SK-N-SH (cell line): ENCODE data around the gene GPC5. TPM values are rescaled to one million over a fixed set of nuclear protein-coding genes. Genes with fewer than 3 reads are reported as not detected.

Experiments
- CTCF ChIA-PET: fragments of 300-600, 350-600 bp; formaldehyde crosslinking; extraction: SDS; loops from one replicate; lab custom pipeline; 2021; lab: Yijun Ruan, JAX
- POLR2A ChIA-PET: fragments of 350-600 bp; sonication (Branson Sonifier 250); formaldehyde crosslinking; extraction: SDS; loops from one replicate; lab custom pipeline; 2020; ENCODE audit warnings: antibody characterized with exemption, inconsistent platforms; lab: Yijun Ruan, JAX
- DNase-seq: peaks from one replicate; pipeline ENCODE4 v3.0.0; 2012
- H2AFZ ChIP-seq: fragments of 200-600 bp; sonication (generic); 2 replicates; pipeline ENCODE4 v1.8.1; 2016; ENCODE audit warnings: antibody characterized with exemption, mild to moderate bottlenecking, low read depth
- H3F3A ChIP-seq: fragments of 200-600 bp; sonication (generic); replicated peaks from 2 replicates; pipeline ENCODE3; 2016; ENCODE audit warnings: antibody characterized with exemption, mild to moderate bottlenecking; ENCODE audit not compliant: insufficient read depth
- H3K27ac ChIP-seq, 2 experiments: fragments of 200-500 bp in 1 of 2; fragments of 200-600 bp in 1 of 2; sonication (Bioruptor generic) in 1 of 2; sonication (generic), shearing (Covaris generic) in 1 of 2; 2 replicates each; pipeline versions ENCODE4 v1.5.1 to v1.6.1; 2014 to 2016; ENCODE audit warnings: low read depth in 2 of 2, inconsistent platforms in 1 of 2, low read length in 1 of 2, mild to moderate bottlenecking in 1 of 2, mixed read lengths in 1 of 2
- H3K27me3 ChIP-seq: fragments of 200-600 bp; sonication (generic), shearing (Covaris generic); 2 replicates; pipeline ENCODE4 v1.6.1; 2016; ENCODE audit warnings: mixed run types; ENCODE audit not compliant: insufficient read depth
- H3K36me3 ChIP-seq, 2 experiments: fragments of 200-500 bp in 1 of 2; fragments of 200-600 bp in 1 of 2; sonication (Bioruptor generic) in 1 of 2; sonication (generic) in 1 of 2; replicated peaks in 1 of 2; 2 replicates each; pipeline versions ENCODE3 to v1.5.1; 2014 to 2016; ENCODE audit warnings: low read length in 1 of 2, mild to moderate bottlenecking in 1 of 2; ENCODE audit not compliant: insufficient read depth in 2 of 2, control insufficient read depth in 1 of 2
- H3K4me1 ChIP-seq, 2 experiments: fragments of 200-500 bp in 1 of 2; fragments of 200-600 bp in 1 of 2; sonication (Bioruptor generic) in 1 of 2; sonication (generic), shearing (Covaris generic) in 1 of 2; 2 replicates each; pipeline versions ENCODE4 v1.5.1 to v1.6.1; 2014 to 2016; ENCODE audit warnings: low read depth in 1 of 2, low read length in 1 of 2, mixed run types in 1 of 2; ENCODE audit not compliant: insufficient read depth in 2 of 2, control insufficient read depth in 1 of 2
- H3K4me2 ChIP-seq: fragments of 200-600 bp; sonication (generic), shearing (Covaris generic); 2 replicates; pipeline ENCODE4 v1.6.1; 2017; ENCODE audit warnings: mixed run types
- H3K4me3 ChIP-seq, 2 experiments: fragments of 200-500 bp in 1 of 2; fragments of 200-600 bp in 1 of 2; sonication (Bioruptor generic) in 1 of 2; sonication (generic), shearing (Covaris generic) in 1 of 2; 2 replicates each; pipeline versions ENCODE4 v1.5.1 to v1.8.1; 2014 to 2016; ENCODE audit warnings: low read depth in 2 of 2, inconsistent platforms in 1 of 2, low read length in 1 of 2, mild to moderate bottlenecking in 1 of 2, mixed read lengths in 1 of 2, moderate library complexity in 1 of 2
- H3K79me2 ChIP-seq: fragments of 200-600 bp; sonication (generic); 2 replicates; pipeline ENCODE4 v1.8.1; 2017; ENCODE audit warnings: mild to moderate bottlenecking; ENCODE audit not compliant: insufficient read depth
- H3K9ac ChIP-seq: fragments of 200-600 bp; sonication (generic); 2 replicates; pipeline ENCODE4 v1.6.1; 2017; ENCODE audit warnings: mixed run types
- H3K9me2 ChIP-seq: fragments of 200-600 bp; sonication (generic); 2 replicates; pipeline ENCODE4 v1.6.1; 2017; ENCODE audit warnings: mixed run types
- H3K9me3 ChIP-seq: fragments of 200-600 bp; sonication (generic); 2 replicates; pipeline ENCODE4 v1.6.1; 2017; ENCODE audit warnings: mixed run types, mild to moderate bottlenecking, moderate library complexity
- H4K20me1 ChIP-seq: fragments of 200-600 bp; sonication (generic); 2 replicates; pipeline ENCODE4 v1.6.1; 2017; ENCODE audit warnings: mild to moderate bottlenecking, mixed run types; ENCODE audit not compliant: insufficient read depth
- CHD2 ChIP-seq: fragments of 150-350 bp; IDR thresholded peaks from 2 replicates; pipeline ENCODE4 v1.6.1; 2018; ENCODE audit warnings: low read length; ENCODE audit not compliant: partially characterized antibody
- CTCF ChIP-seq: fragments of 200-600 bp; sonication (generic); IDR thresholded peaks from 2 replicates; pipeline ENCODE4 v1.6.1; 2017; ENCODE audit warnings: antibody characterized with exemption, mild to moderate bottlenecking, moderate library complexity
- ELF1 ChIP-seq: IDR thresholded peaks from 2 replicates; pipeline ENCODE4 v1.4.0; 2012
- EP300 ChIP-seq, 2 experiments: IDR thresholded peaks; 2 replicates each; pipeline versions ENCODE4 v1.4.0 to v1.6.1; 2012; ENCODE audit warnings: borderline replicate concordance in 1 of 2, low read depth in 1 of 2, low read length in 1 of 2
- EZH2phosphoT487 ChIP-seq: fragments of 200-600 bp; sonication (generic); IDR thresholded peaks from 2 replicates; pipeline ENCODE4 v1.6.1; 2017; ENCODE audit warnings: low read depth, mixed run types, mild to moderate bottlenecking, antibody characterized with exemption, moderate library complexity, borderline replicate concordance
- FOXM1 ChIP-seq: IDR thresholded peaks from 2 replicates; pipeline ENCODE4 v1.4.0; 2012; ENCODE audit warnings: low read depth, mild to moderate bottlenecking
- GATA2 ChIP-seq: sonication (generic); formaldehyde crosslinking; IDR thresholded peaks from 2 replicates; pipeline ENCODE4 v1.5.0; 2020; ENCODE audit warnings: mild to moderate bottlenecking, missing genetic modification reagents
- JUND ChIP-seq: IDR thresholded peaks from 2 replicates; pipeline ENCODE4 v1.4.0; 2012
- MEF2A ChIP-seq: IDR thresholded peaks from 2 replicates; pipeline ENCODE4 v1.4.0; 2012; ENCODE audit warnings: low read depth, borderline replicate concordance
- NFIC ChIP-seq: IDR thresholded peaks from 2 replicates; pipeline ENCODE4 v1.4.0; 2012; ENCODE audit warnings: borderline replicate concordance
- POLR2AphosphoS5 ChIP-seq: IDR thresholded peaks from 2 replicates; pipeline ENCODE4 v1.6.1; 2012; ENCODE audit warnings: low read depth, low read length
- TCF12 ChIP-seq: IDR thresholded peaks from 2 replicates; pipeline ENCODE4 v1.4.0; 2012
- TEAD4 ChIP-seq: IDR thresholded peaks from 2 replicates; pipeline ENCODE4 v1.4.0; 2012; ENCODE audit warnings: mild to moderate bottlenecking, borderline replicate concordance; ENCODE audit not compliant: insufficient read depth
- USF1 ChIP-seq: IDR thresholded peaks from 2 replicates; pipeline ENCODE4 v1.4.0; 2012; ENCODE audit warnings: low read depth, borderline replicate concordance
- WGBS: methylation state at CpG from one replicate; pipeline ENCODE4 v1.1.6; 2017; ENCODE audit warnings: low lambda C conversion rate; 5-methylcytosine and 5-hydroxymethylcytosine counted together
- polyA plus RNA-seq, 3 experiments: library from polyadenylated mRNA; depleted of rRNA; stranded (reverse); fragments of >200 nt; gene quantifications; 2 replicates each; pipeline ENCODE4 v1.2.3, GENCODE V29; 2012
- TF ChIP-seq, protein P1 (sequence below): IDR thresholded peaks from 2 replicates; pipeline ENCODE4 v1.4.0; 2012; ENCODE audit warnings: low read depth, borderline replicate concordance
- TF ChIP-seq, protein P2 (sequence below): IDR thresholded peaks from 2 replicates; pipeline ENCODE4; 2012
- TF ChIP-seq, protein P3 (sequence below): fragments of 150-350 bp; IDR thresholded peaks from 2 replicates; pipeline ENCODE4 v1.6.1; 2016; ENCODE audit warnings: mild to moderate bottlenecking, low read depth, low read length

Gene GPC5
- polyA plus RNA-seq, 1 of the 3 experiments (the other 2 are of a cell fraction), result 0.03 TPM

DNA sequence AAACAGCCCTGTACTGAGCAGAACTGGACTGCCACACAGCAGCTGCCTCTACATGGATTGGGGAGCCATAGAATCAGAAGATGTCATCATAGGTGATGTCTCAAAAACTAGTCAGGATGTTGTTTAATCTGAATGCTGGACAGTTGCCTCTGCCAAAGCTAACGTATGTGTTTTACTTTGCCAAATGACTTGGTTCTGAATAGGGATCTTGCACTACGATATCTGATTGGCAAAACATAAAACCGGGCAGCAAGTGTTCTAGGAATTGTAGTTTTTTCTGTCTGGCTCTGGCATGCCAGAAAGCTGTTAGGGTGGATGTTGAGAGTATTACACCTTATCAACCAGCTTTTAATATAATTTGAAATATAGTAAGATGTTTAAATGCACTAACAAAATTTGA lies 645.9 kb downstream of the GPC5 start:
- no peak overlapping the region for H3K4me2 ChIP-seq
- TF ChIP-seq EZH2phosphoT487 (no peak), TCF12 (no peak), JUND (no peak), MEF2A (no peak), EP300 (IDR thresholded peaks at IDR 0.05; ENCODE audit: borderline replicate concordance in 1 of 2, low read depth in 1 of 2, low read length in 1 of 2) (no peak), GATA2 (CRISPR knock-in tag) (no peak), NFIC (no peak), CHD2 (no peak), FOXM1 (no peak), POLR2AphosphoS5 (no peak)
- TF ChIP-seq, protein P1, sequence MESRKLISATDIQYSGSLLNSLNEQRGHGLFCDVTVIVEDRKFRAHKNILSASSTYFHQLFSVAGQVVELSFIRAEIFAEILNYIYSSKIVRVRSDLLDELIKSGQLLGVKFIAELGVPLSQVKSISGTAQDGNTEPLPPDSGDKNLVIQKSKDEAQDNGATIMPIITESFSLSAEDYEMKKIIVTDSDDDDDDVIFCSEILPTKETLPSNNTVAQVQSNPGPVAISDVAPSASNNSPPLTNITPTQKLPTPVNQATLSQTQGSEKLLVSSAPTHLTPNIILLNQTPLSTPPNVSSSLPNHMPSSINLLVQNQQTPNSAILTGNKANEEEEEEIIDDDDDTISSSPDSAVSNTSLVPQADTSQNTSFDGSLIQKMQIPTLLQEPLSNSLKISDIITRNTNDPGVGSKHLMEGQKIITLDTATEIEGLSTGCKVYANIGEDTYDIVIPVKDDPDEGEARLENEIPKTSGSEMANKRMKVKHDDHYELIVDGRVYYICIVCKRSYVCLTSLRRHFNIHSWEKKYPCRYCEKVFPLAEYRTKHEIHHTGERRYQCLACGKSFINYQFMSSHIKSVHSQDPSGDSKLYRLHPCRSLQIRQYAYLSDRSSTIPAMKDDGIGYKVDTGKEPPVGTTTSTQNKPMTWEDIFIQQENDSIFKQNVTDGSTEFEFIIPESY, result no peak
- TF ChIP-seq, protein P2, sequence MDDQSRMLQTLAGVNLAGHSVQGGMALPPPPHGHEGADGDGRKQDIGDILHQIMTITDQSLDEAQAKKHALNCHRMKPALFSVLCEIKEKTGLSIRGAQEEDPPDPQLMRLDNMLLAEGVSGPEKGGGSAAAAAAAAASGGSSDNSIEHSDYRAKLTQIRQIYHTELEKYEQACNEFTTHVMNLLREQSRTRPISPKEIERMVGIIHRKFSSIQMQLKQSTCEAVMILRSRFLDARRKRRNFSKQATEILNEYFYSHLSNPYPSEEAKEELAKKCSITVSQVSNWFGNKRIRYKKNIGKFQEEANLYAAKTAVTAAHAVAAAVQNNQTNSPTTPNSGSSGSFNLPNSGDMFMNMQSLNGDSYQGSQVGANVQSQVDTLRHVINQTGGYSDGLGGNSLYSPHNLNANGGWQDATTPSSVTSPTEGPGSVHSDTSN, result no peak
- TF ChIP-seq, protein P3, sequence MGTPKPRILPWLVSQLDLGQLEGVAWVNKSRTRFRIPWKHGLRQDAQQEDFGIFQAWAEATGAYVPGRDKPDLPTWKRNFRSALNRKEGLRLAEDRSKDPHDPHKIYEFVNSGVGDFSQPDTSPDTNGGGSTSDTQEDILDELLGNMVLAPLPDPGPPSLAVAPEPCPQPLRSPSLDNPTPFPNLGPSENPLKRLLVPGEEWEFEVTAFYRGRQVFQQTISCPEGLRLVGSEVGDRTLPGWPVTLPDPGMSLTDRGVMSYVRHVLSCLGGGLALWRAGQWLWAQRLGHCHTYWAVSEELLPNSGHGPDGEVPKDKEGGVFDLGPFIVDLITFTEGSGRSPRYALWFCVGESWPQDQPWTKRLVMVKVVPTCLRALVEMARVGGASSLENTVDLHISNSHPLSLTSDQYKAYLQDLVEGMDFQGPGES, result no peak
- no peaks in the 10 kb centered on the region for H3K79me2 ChIP-seq
- CTCF ChIA-PET, result interaction anchor here (1.2 to 1.6 kb wide), 2 partner anchors 30 to 98 kb away, joined by 3 to 6 read pairs; no protein-coding TSS in a partner anchor
- no peaks in the 10 kb centered on the region; a peak in 1 of 4 replicates for H3K4me1 ChIP-seq
- no peak overlapping the region for H3K4me3 ChIP-seq
- H3K27me3 ChIP-seq, result no peaks in the 10 kb centered on the region
- no peaks in the 10 kb centered on the region for H3K9me2 ChIP-seq
- 27% methylated on average over 3 of the region's 3 CpGs for WGBS
- H3K9me3 ChIP-seq, result no peaks in the 10 kb centered on the region
- no peaks in the 10 kb centered on the region for H4K20me1 ChIP-seq
- no peaks in the 10 kb centered on the region for H3F3A ChIP-seq
- H3K36me3 ChIP-seq, result no peaks in the 10 kb centered on the region
- H2AFZ ChIP-seq, result no peak overlapping the region
- POLR2A ChIA-PET, result no interaction called here
- H3K9ac ChIP-seq, result no peak overlapping the region
- peak; percentile 6 for DNase-seq
- H3K27ac ChIP-seq, result no peak overlapping the region

DNA sequence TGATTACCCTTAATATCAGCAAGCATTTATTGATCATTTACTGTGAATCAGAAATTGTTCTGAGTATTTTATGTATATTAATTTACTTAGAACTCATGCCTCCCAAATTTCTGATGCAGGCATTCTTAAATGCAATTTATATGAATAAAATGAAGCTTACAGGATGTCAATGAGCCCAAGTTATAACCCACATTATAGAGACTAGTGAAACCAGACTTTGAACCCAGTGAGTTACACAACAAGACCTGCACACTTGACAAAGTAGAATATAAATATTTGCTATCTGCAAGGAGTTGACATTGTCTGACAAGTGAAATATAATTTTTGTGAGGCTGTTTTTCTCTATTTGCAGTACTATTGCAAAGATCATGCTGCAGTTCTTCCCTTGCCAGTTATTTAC lies 656.0 kb downstream of the GPC5 start:
- Histone ChIP-seq H2AFZ (no peak overlapping the region), H3K27ac (no peak overlapping the region), H3F3A (no peaks in the 10 kb centered on the region), H3K27me3 (no peaks in the 10 kb centered on the region), H3K9me2 (no peaks in the 10 kb centered on the region), H3K9me3 (no peaks in the 10 kb centered on the region), H3K36me3 (no peaks in the 10 kb centered on the region), H4K20me1 (no peaks in the 10 kb centered on the region), H3K4me3 (no peak overlapping the region), H3K4me1 (no peaks in the 10 kb centered on the region), H3K79me2 (no peaks in the 10 kb centered on the region), H3K9ac (no peak overlapping the region), H3K4me2 (no peak overlapping the region)
- no peak for DNase-seq
- ChIA-PET CTCF (interaction anchor here (1.0 to 1.2 kb wide), 3 partner anchors 17 to 108 kb away, joined by 3 to 5 read pairs (median 4); no protein-coding TSS in a partner anchor), POLR2A (no interaction called here)
- no peak for TF ChIP-seq CTCF
- TF ChIP-seq TCF12, result no peak
- no peak for TF ChIP-seq TEAD4
- no peak for TF ChIP-seq EP300 (IDR thresholded peaks at IDR 0.05; ENCODE audit: borderline replicate concordance in 1 of 2, low read depth in 1 of 2, low read length in 1 of 2)
- TF ChIP-seq USF1, result no peak
- TF ChIP-seq ELF1, result no peak
- TF ChIP-seq EZH2phosphoT487, result no peak
